Astrocyte (in vitro differentiated cells and primary cell): ENCODE results near the gene VWA8.

ENCODE experiments used
- EZH2 ChIP-seq: IDR thresholded peaks from 2 replicates; pipeline ENCODE4 v1.6.1; 2012; ENCODE audit warnings: mild to moderate bottlenecking, low read length, inconsistent platforms; ENCODE audit not compliant: insufficient read depth
- TF ChIP-seq, protein P1 (sequence below): IDR thresholded peaks from 2 replicates; pipeline ENCODE4 v1.5.1; 2011; ENCODE audit warnings: low read depth, mild to moderate bottlenecking, inconsistent platforms, low read length, moderate library complexity; ENCODE audit not compliant: insufficient read depth

DNA sequence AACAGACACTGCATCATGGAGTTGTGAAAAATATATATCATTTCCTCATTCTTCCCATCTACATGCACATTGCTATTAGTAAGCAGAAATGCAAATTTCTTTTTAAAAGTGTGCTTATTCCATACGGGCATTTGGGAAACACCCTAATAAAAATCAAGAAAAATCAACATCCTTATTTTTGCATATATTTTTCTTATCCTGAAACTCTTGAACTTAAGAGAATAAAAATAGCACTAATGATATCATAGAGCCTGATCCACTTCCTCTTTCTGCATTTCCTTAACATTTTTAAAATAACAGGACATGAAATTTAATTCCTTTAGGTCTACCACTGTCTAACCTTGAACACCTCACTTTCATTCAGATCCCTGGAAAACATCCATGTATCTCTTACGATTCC is 123.3 kb downstream of the VWA8 start:
- TF ChIP-seq, protein P1, sequence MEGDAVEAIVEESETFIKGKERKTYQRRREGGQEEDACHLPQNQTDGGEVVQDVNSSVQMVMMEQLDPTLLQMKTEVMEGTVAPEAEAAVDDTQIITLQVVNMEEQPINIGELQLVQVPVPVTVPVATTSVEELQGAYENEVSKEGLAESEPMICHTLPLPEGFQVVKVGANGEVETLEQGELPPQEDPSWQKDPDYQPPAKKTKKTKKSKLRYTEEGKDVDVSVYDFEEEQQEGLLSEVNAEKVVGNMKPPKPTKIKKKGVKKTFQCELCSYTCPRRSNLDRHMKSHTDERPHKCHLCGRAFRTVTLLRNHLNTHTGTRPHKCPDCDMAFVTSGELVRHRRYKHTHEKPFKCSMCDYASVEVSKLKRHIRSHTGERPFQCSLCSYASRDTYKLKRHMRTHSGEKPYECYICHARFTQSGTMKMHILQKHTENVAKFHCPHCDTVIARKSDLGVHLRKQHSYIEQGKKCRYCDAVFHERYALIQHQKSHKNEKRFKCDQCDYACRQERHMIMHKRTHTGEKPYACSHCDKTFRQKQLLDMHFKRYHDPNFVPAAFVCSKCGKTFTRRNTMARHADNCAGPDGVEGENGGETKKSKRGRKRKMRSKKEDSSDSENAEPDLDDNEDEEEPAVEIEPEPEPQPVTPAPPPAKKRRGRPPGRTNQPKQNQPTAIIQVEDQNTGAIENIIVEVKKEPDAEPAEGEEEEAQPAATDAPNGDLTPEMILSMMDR: no peak
- no peak for TF ChIP-seq EZH2
